ENCODE data around the gene COX8C. TPM values are rescaled to one million over a fixed set of nuclear protein-coding genes. Genes with fewer than 3 reads are reported as not detected.

The COX8C gene
- total and polyA plus RNA-seq, 2 donors = not detected

- no peak overlapping the region for H3K27ac ChIP-seq (ENCODE audit: low read depth in 1 of 2, low read length in 1 of 2)
- 63% methylated on average over 17 of the region's 17 CpGs for WGBS
- no peaks in the 10 kb centered on the region for H3K9me3 ChIP-seq (ENCODE audit: control insufficient read depth in 2 of 2, insufficient read depth in 1 of 2, low read length in 1 of 2)
- no peaks in the 10 kb centered on the region for H3K36me3 ChIP-seq (ENCODE audit: control insufficient read depth in 2 of 2, insufficient read depth in 2 of 2, low read length in 1 of 2)
- peaks cover 13 to 15% of the 10 kb centered on the region in 2 donors for H3K4me1 ChIP-seq (ENCODE audit: control insufficient read depth in 2 of 2, insufficient read depth in 2 of 2, low read length in 2 of 2)
- no peak for DNase-seq (ENCODE audit: low read depth in 6 of 9, low spot score in 9 of 9)
- H3K27me3 ChIP-seq (ENCODE audit: control insufficient read depth in 2 of 2, insufficient read depth in 1 of 2, low read length in 1 of 2) = no peaks in the 10 kb centered on the region
- peak overlapping the region in 1 of 2 donors; percentile 21 for H3K4me3 ChIP-seq (ENCODE audit: low read length in 2 of 2)
Measured at GRCh38 chr14:93331002-93331727, 15.8 kb upstream of the COX8C start.

- peak in 4 of 9 donors; percentile 15 to 46 (median 20) for DNase-seq (ENCODE audit: low read depth in 6 of 9, low spot score in 9 of 9)
- H3K27me3 ChIP-seq (ENCODE audit: control insufficient read depth in 2 of 2, insufficient read depth in 1 of 2, low read length in 1 of 2) = no peaks in the 10 kb centered on the region
- peaks cover 0 to 3% of the 10 kb centered on the region in 2 donors for H3K9me3 ChIP-seq (ENCODE audit: control insufficient read depth in 2 of 2, insufficient read depth in 1 of 2, low read length in 1 of 2)
- WGBS = 36% methylated on average over 21 of the region's 21 CpGs
- peak overlapping the region; percentile 52 to 93 for H3K27ac ChIP-seq (ENCODE audit: low read depth in 1 of 2, low read length in 1 of 2)
- peak overlapping the region; percentile 69 to 97 for H3K4me3 ChIP-seq (ENCODE audit: low read length in 2 of 2)
- H3K36me3 ChIP-seq (ENCODE audit: control insufficient read depth in 2 of 2, insufficient read depth in 2 of 2, low read length in 1 of 2) = no peaks in the 10 kb centered on the region
- H3K4me1 ChIP-seq (ENCODE audit: control insufficient read depth in 2 of 2, insufficient read depth in 2 of 2, low read length in 2 of 2) = peaks cover 13 to 15% of the 10 kb centered on the region in 2 donors
Measured at GRCh38 chr14:93331728-93332396, 15.1 kb upstream of the COX8C start.

- Histone ChIP-seq H3K27ac (ENCODE audit: low read depth in 1 of 2, low read length in 1 of 2) (peak overlapping the region; percentile 52 to 93), H3K27me3 (ENCODE audit: control insufficient read depth in 2 of 2, insufficient read depth in 1 of 2, low read length in 1 of 2) (no peaks in the 10 kb centered on the region), H3K4me3 (ENCODE audit: low read length in 2 of 2) (peak overlapping the region; percentile 69 to 97), H3K36me3 (ENCODE audit: control insufficient read depth in 2 of 2, insufficient read depth in 2 of 2, low read length in 1 of 2) (no peaks in the 10 kb centered on the region), H3K4me1 (ENCODE audit: control insufficient read depth in 2 of 2, insufficient read depth in 2 of 2, low read length in 2 of 2) (peaks cover 13 to 15% of the 10 kb centered on the region in 2 donors), H3K9me3 (ENCODE audit: control insufficient read depth in 2 of 2, insufficient read depth in 1 of 2, low read length in 1 of 2) (peaks cover under 1 to 8% of the 10 kb centered on the region in 2 donors)
- DNase-seq (ENCODE audit: low read depth in 6 of 9, low spot score in 9 of 9) = peak in 3 of 9 donors; percentile 9 to 21 (median 15)
- WGBS = under 1% methylated on average over 61 of the region's 61 CpGs
Measured at GRCh38 chr14:93332397-93332852, 14.6 kb upstream of the COX8C start.

GRCh38 chr14:93332853-93333630 lies 13.9 kb upstream of the COX8C start, which contains the start of gene BTBD7:
Gene BTBD7 (minus strand): TSS chr14:93333036. CDS start chr14:93296051, 36,985 bp downstream.
- H3K27me3 ChIP-seq (ENCODE audit: control insufficient read depth in 2 of 2, insufficient read depth in 1 of 2, low read length in 1 of 2) = no peaks in the 10 kb centered on the region
- peak within 1 kb of the TSS; percentile 69 to 97 for H3K4me3 ChIP-seq (ENCODE audit: low read length in 2 of 2)
- peaks cover 13 to 15% of the 10 kb centered on the region in 2 donors for H3K4me1 ChIP-seq (ENCODE audit: control insufficient read depth in 2 of 2, insufficient read depth in 2 of 2, low read length in 2 of 2)
- H3K27ac ChIP-seq (ENCODE audit: low read depth in 1 of 2, low read length in 1 of 2) = peak within 1 kb of the TSS; percentile 61 to 93
- peak; percentile 76 to 97 (median 91) for DNase-seq (ENCODE audit: low read depth in 6 of 9, low spot score in 9 of 9)
- H3K36me3 ChIP-seq (ENCODE audit: control insufficient read depth in 2 of 2, insufficient read depth in 2 of 2, low read length in 1 of 2) = no peaks in the 10 kb centered on the region
- under 1% methylated on average over 74 of the region's 74 CpGs for WGBS
- H3K9me3 ChIP-seq (ENCODE audit: control insufficient read depth in 2 of 2, insufficient read depth in 1 of 2, low read length in 1 of 2) = peaks cover 2 to 14% of the 10 kb centered on the region in 2 donors

GRCh38 chr14:93333631-93334103 lies 13.3 kb upstream of the COX8C start:
- H3K27ac ChIP-seq (ENCODE audit: low read depth in 1 of 2, low read length in 1 of 2) = peak overlapping the region in 1 of 2 donors; percentile 61
- WGBS = 12% methylated on average over 7 of the region's 7 CpGs
- no peaks in the 10 kb centered on the region for H3K27me3 ChIP-seq (ENCODE audit: control insufficient read depth in 2 of 2, insufficient read depth in 1 of 2, low read length in 1 of 2)
- H3K4me1 ChIP-seq (ENCODE audit: control insufficient read depth in 2 of 2, insufficient read depth in 2 of 2, low read length in 2 of 2) = peaks cover 13 to 15% of the 10 kb centered on the region in 2 donors
- H3K4me3 ChIP-seq (ENCODE audit: low read length in 2 of 2) = peak overlapping the region; percentile 52 to 97
- no peaks in the 10 kb centered on the region for H3K36me3 ChIP-seq (ENCODE audit: control insufficient read depth in 2 of 2, insufficient read depth in 2 of 2, low read length in 1 of 2)
- H3K9me3 ChIP-seq (ENCODE audit: control insufficient read depth in 2 of 2, insufficient read depth in 1 of 2, low read length in 1 of 2) = peaks cover 2 to 14% of the 10 kb centered on the region in 2 donors
- no peak for DNase-seq (ENCODE audit: low read depth in 6 of 9, low spot score in 9 of 9)

GRCh38 chr14:93337143-93337753 lies 9.7 kb upstream of the COX8C start:
- WGBS = 97% methylated on average over 4 of the region's 4 CpGs
- DNase-seq (ENCODE audit: low read depth in 6 of 9, low spot score in 9 of 9) = no peak
- H3K4me1 ChIP-seq (ENCODE audit: control insufficient read depth in 2 of 2, insufficient read depth in 2 of 2, low read length in 2 of 2) = peaks cover 4 to 5% of the 10 kb centered on the region in 2 donors
- no peak overlapping the region for H3K27ac ChIP-seq (ENCODE audit: low read depth in 1 of 2, low read length in 1 of 2)
- H3K36me3 ChIP-seq (ENCODE audit: control insufficient read depth in 2 of 2, insufficient read depth in 2 of 2, low read length in 1 of 2) = no peaks in the 10 kb centered on the region
- peaks cover 3 to 28% of the 10 kb centered on the region in 2 donors for H3K9me3 ChIP-seq (ENCODE audit: control insufficient read depth in 2 of 2, insufficient read depth in 1 of 2, low read length in 1 of 2)
- H3K4me3 ChIP-seq (ENCODE audit: low read length in 2 of 2) = no peak overlapping the region
- H3K27me3 ChIP-seq (ENCODE audit: control insufficient read depth in 2 of 2, insufficient read depth in 1 of 2, low read length in 1 of 2) = no peaks in the 10 kb centered on the region

- WGBS = 98% methylated on average over 7 of the region's 7 CpGs
Measured at GRCh38 chr14:93337884-93338283, 9.1 kb upstream of the COX8C start.

GRCh38 chr14:93343266-93343665 lies 3.7 kb upstream of the COX8C start:
- DNase-seq (ENCODE audit: low read depth in 6 of 9, low spot score in 9 of 9) = no peak
- no peaks in the 10 kb centered on the region for H3K4me1 ChIP-seq (ENCODE audit: control insufficient read depth in 2 of 2, insufficient read depth in 2 of 2, low read length in 2 of 2)
- H3K36me3 ChIP-seq (ENCODE audit: control insufficient read depth in 2 of 2, insufficient read depth in 2 of 2, low read length in 1 of 2) = no peaks in the 10 kb centered on the region
- 23% methylated on average over 1 of the region's 1 CpG for whole genome bisulfite sequencing
- no peak overlapping the region for H3K27ac ChIP-seq (ENCODE audit: low read depth in 1 of 2, low read length in 1 of 2)
- no peak overlapping the region for H3K4me3 ChIP-seq (ENCODE audit: low read length in 2 of 2)
- H3K27me3 ChIP-seq (ENCODE audit: control insufficient read depth in 2 of 2, insufficient read depth in 1 of 2, low read length in 1 of 2) = no peaks in the 10 kb centered on the region
- peaks cover 1 to 14% of the 10 kb centered on the region in 2 donors for H3K9me3 ChIP-seq (ENCODE audit: control insufficient read depth in 2 of 2, insufficient read depth in 1 of 2, low read length in 1 of 2)

More at GRCh38 chr14:93337884-93338283, 9.1 kb upstream of the COX8C start:
- Histone ChIP-seq H3K4me3 (ENCODE audit: low read length in 2 of 2) (no peak overlapping the region), H3K27ac (ENCODE audit: low read depth in 1 of 2, low read length in 1 of 2) (no peak overlapping the region), H3K36me3 (ENCODE audit: control insufficient read depth in 2 of 2, insufficient read depth in 2 of 2, low read length in 1 of 2) (no peaks in the 10 kb centered on the region), H3K27me3 (ENCODE audit: control insufficient read depth in 2 of 2, insufficient read depth in 1 of 2, low read length in 1 of 2) (no peaks in the 10 kb centered on the region), H3K4me1 (ENCODE audit: control insufficient read depth in 2 of 2, insufficient read depth in 2 of 2, low read length in 2 of 2) (peaks cover 4 to 5% of the 10 kb centered on the region in 2 donors), H3K9me3 (ENCODE audit: control insufficient read depth in 2 of 2, insufficient read depth in 1 of 2, low read length in 1 of 2) (peaks cover 3 to 28% of the 10 kb centered on the region in 2 donors)
- no peak for DNase-seq (ENCODE audit: low read depth in 6 of 9, low spot score in 9 of 9)

All from thymus (tissue), 11 donors.